NCI-H69 (cell line): ENCODE data around the gene CYP2C18.
"Not testable (repeated sequence)": the region's sequence is repeated elsewhere in the genome, so short reads cannot be mapped to it uniquely, and the experiment has no call there.

ENCODE experiments used
- DNase-seq: peaks from one replicate; lab custom pipeline; 2025; lab: John Stamatoyannopoulos, UW

The CYP2C18 gene

DNA sequence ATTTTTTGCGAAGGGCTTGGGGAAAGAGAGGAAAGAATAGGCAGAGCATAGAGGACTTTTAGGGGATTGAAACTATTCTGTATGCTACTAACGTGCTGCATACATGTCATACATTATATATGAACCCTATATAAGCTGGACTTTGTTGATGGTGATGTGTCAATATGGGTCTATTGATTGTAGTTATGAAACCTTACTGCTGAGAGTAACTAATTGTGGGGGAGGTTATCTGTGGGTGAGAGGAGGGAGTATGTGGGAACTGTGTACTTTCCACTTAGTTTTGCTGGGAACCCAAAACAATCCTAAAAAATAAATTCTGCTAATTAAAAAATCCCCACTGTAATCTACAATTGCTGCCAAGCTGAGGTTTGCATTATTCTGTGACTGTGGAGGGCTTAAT is 63.6 kb downstream of the CYP2C18 start:
- no peak for DNase-seq

DNA sequence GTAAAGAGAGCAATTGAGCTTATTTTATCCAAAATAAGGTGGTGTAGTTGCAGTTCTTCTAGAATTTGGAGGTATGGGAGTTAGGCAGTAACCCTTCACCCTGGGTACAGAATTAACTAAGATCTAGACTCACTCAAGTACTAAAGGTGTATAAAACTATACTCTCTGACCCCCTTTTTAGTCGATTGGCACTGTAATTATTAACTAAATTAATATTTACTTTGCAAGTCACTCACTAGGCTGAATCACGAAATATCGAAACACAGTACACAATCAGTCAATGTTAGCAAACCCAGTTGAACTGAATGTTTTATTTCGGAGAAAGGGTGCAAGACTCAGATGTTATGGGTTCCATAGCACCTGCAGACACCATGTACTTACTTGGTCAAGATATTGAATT is 64.3 kb downstream of the CYP2C18 start:
- no peak for DNase-seq

- DNase-seq, result no peak
Measured at GRCh38 chr10:94757916-94758315, 74.4 kb downstream of the CYP2C18 start.

- no peak for DNase-seq
Measured at GRCh38 chr10:94760586-94761178, 77.2 kb downstream of the CYP2C18 start.

GRCh38 chr10:94762393-94762792 is 78.9 kb downstream of the CYP2C18 start, which contains the start of gene CYP2C19:
Gene CYP2C19 (plus strand): TSS chr10:94762681. CDS start chr10:94762706, 25 bp downstream.
- DNase-seq, result no peak

DNA sequence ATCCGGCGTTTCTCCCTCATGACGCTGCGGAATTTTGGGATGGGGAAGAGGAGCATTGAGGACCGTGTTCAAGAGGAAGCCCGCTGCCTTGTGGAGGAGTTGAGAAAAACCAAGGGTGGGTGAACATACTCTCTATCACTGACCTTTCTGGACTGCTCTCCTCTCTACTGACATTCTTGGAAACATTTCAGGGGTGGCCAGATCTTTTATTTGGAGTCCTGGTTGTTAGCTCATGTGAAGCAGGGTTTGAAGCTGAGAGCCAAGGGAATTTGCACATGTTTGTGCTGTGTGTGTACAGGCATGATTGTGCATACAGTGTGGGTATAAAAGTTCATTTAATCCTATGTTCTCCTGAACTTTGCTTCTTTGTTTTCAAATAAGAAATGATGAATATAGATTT is 91.9 kb downstream of the CYP2C18 start:
- DNase-seq, result not testable (repeated sequence)

DNA sequence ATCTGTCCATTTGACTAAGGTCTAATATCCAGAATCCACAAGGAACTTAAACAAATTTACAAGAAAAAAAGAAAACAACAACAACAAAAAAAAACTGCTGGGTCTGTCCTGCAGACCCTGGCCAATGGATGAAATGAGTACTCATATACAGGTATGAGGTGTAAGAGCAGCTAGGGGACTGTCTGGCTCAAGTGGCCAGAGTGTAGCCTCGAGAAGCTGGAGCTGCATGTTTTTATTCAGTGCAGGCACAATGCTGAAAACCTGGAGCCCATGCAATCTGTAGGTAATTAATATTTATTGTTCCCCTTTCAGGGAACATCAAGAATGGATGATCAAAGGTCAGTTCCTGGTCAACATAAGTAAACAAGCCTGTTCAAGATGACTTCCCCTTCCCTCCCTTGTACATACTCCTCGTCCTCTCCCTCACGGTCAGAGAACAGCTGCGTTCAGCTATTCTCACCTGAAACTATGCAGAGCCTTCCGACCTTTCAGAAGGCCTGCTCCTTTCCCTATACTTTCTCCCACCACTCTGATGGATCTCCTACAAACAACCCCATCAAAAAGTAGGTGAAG is 94.4 kb downstream of the CYP2C18 start:
- no peak for DNase-seq

GRCh38 chr10:94780844-94781243 is 97.3 kb downstream of the CYP2C18 start:
- no peak for DNase-seq

DNA sequence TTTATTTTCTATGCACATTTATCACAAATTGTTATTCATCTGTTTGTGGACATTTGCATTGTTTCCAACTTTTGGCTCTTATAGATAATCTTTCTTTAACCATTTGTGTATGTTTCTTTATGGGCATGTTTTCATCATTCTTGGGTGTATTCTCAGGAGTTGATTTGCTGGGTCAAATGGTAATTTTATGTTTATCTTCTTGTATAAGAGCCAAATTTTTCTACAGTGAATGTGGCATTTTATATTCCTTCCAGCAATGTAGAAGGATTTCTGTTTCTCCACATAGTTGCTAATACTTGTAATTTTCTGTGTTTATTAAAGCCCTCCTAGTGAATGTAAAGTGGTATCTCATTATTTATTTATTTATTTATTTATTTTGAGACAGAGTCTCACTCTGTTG is 100.7 kb downstream of the CYP2C18 start:
- no peak for DNase-seq

GRCh38 chr10:94785211-94785610 is 101.7 kb downstream of the CYP2C18 start:
- no peak for DNase-seq
